WTC11 (cell line): ENCODE results near the gene METRN.

Experiments
- JUN ChIP-seq: sonication (generic); formaldehyde crosslinking; IDR thresholded peaks from 2 replicates; pipeline ENCODE4 v1.8.0; 2023; ENCODE audit warnings: mild to moderate bottlenecking, missing genetic modification reagents
- ZNF532 ChIP-seq: fragments of 250-450 bp; sonication (Bioruptor Pico); IDR thresholded peaks from 2 replicates; pipeline ENCODE4 v1.9.0; 2021; ENCODE audit warnings: mild to moderate bottlenecking, borderline replicate concordance
- TF ChIP-seq, protein P1 (sequence below): sonication (generic); formaldehyde crosslinking; IDR thresholded peaks from 2 replicates; pipeline ENCODE4 v1.8.0; 2022; ENCODE audit warnings: mild to moderate bottlenecking, missing genetic modification reagents
- TF ChIP-seq, protein P2 (sequence below): fragments of 200-600 bp; IDR thresholded peaks from 2 replicates; pipeline ENCODE4 v1.8.0; 2022; ENCODE audit warnings: antibody characterized with exemption
- TF ChIP-seq, protein P3 (sequence below): sonication (generic); formaldehyde crosslinking; IDR thresholded peaks from 2 replicates; pipeline ENCODE4 v1.8.0; 2022; ENCODE audit warnings: missing genetic modification reagents

- TF ChIP-seq, protein P1, sequence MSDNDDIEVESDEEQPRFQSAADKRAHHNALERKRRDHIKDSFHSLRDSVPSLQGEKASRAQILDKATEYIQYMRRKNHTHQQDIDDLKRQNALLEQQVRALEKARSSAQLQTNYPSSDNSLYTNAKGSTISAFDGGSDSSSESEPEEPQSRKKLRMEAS (CRISPR knock-in tag) = no peak
- TF ChIP-seq ZNF532 (CRISPR knock-in tag) (no peak), JUN (CRISPR knock-in tag) (no peak)
- TF ChIP-seq, protein P2, sequence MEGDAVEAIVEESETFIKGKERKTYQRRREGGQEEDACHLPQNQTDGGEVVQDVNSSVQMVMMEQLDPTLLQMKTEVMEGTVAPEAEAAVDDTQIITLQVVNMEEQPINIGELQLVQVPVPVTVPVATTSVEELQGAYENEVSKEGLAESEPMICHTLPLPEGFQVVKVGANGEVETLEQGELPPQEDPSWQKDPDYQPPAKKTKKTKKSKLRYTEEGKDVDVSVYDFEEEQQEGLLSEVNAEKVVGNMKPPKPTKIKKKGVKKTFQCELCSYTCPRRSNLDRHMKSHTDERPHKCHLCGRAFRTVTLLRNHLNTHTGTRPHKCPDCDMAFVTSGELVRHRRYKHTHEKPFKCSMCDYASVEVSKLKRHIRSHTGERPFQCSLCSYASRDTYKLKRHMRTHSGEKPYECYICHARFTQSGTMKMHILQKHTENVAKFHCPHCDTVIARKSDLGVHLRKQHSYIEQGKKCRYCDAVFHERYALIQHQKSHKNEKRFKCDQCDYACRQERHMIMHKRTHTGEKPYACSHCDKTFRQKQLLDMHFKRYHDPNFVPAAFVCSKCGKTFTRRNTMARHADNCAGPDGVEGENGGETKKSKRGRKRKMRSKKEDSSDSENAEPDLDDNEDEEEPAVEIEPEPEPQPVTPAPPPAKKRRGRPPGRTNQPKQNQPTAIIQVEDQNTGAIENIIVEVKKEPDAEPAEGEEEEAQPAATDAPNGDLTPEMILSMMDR = no peak
- TF ChIP-seq, protein P3, sequence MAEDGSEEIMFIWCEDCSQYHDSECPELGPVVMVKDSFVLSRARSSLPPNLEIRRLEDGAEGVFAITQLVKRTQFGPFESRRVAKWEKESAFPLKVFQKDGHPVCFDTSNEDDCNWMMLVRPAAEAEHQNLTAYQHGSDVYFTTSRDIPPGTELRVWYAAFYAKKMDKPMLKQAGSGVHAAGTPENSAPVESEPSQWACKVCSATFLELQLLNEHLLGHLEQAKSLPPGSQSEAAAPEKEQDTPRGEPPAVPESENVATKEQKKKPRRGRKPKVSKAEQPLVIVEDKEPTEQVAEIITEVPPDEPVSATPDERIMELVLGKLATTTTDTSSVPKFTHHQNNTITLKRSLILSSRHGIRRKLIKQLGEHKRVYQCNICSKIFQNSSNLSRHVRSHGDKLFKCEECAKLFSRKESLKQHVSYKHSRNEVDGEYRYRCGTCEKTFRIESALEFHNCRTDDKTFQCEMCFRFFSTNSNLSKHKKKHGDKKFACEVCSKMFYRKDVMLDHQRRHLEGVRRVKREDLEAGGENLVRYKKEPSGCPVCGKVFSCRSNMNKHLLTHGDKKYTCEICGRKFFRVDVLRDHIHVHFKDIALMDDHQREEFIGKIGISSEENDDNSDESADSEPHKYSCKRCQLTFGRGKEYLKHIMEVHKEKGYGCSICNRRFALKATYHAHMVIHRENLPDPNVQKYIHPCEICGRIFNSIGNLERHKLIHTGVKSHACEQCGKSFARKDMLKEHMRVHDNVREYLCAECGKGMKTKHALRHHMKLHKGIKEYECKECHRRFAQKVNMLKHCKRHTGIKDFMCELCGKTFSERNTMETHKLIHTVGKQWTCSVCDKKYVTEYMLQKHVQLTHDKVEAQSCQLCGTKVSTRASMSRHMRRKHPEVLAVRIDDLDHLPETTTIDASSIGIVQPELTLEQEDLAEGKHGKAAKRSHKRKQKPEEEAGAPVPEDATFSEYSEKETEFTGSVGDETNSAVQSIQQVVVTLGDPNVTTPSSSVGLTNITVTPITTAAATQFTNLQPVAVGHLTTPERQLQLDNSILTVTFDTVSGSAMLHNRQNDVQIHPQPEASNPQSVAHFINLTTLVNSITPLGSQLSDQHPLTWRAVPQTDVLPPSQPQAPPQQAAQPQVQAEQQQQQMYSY (CRISPR knock-in tag) = no peak
These were observed 43.4 kb upstream of the METRN start for GRCh38 chr16:671353-672131.
